Skin of body (tissue), 2 donors: ENCODE data around the gene TMEM185B. TPM values are rescaled to one million over a fixed set of nuclear protein-coding genes. Genes with fewer than 3 reads are reported as not detected.

Source experiments
- small RNA-seq: library from RNA; depleted of rRNA; stranded (forward); fragments of <200 nt; gene quantifications from one replicate; pipeline ENCODE3, GENCODE V24; 2014; ENCODE audit warnings: low replicate concordance
- total RNA-seq: library from RNA; depleted of rRNA; stranded (reverse); fragments of >200 nt; gene quantifications from one replicate; pipeline ENCODE4 v1.2.3, GENCODE V29; 2014

The TMEM185B gene
- total RNA-seq, 1 donor from 2014 or later: 12.5 TPM

Small RNA genes within 50 kb of the gene (small RNA-seq; reads per million reads assigned to genes)
- not detected for gene MTND4LP14
- gene RF00019: not detected

Other genes starting within 250 kb of the TMEM185B start
- 20.7 TPM for gene EPB41L5, start 210.3 kb downstream of the TMEM185B start, total RNA-seq
- gene RALB, start 29.5 kb upstream of the TMEM185B start, total RNA-seq: 41.7 TPM
- 7.1 TPM for gene INHBB, start 122.7 kb upstream of the TMEM185B start, total RNA-seq